ENCODE measurements around the gene SLC6A3. TPM values are rescaled to one million over a fixed set of nuclear protein-coding genes. Genes with fewer than 3 reads are reported as not detected.

SLC6A3 gene
- total and polyA plus RNA-seq, 10 donors: 0.02 to 0.27 (median 0.07) TPM; not detected in 4

GRCh38 chr5:1399737-1400136 is 45.5 kb downstream of the SLC6A3 start:
- WGBS, 5 donors: 74 to 86% (median 81%) methylated on average over 7 to 11 of the region's 11 CpGs
- TF ChIP-seq CTCF (IDR thresholded peaks at IDR 0.05 in 8 of 11, conservative IDR thresholded peaks at IDR 0.05 in 3 of 11): no peak
- H3K27ac ChIP-seq: no peak overlapping the region
- H3K27me3 ChIP-seq (replicated peaks in 1 of 7): peaks cover 0 to 68% (median 12%) of the 10 kb centered on the region in 7 donors
- H3K9me3 ChIP-seq: peaks cover 0 to 11% (median 3%) of the 10 kb centered on the region in 8 donors
- no peak overlapping the region for H3K4me3 ChIP-seq
- H3K4me1 ChIP-seq: no peaks in the 10 kb centered on the region
- no peaks in the 10 kb centered on the region for H3K36me3 ChIP-seq
- no peak for DNase-seq
- intact Hi-C loops (cut with DNase I; ENCODE audit: low total_unique reads): no loop called here

- Histone ChIP-seq H3K9me3 (peaks cover 0 to 11% (median 3%) of the 10 kb centered on the region in 8 donors), H3K27me3 (replicated peaks in 1 of 7) (peaks cover 0 to 79% (median 11%) of the 10 kb centered on the region in 7 donors), H3K36me3 (no peaks in the 10 kb centered on the region), H3K27ac (no peak overlapping the region), H3K4me3 (no peak overlapping the region), H3K4me1 (no peaks in the 10 kb centered on the region)
- DNase-seq: no peak
- TF ChIP-seq POLR2A (IDR thresholded peaks at IDR 0.05) (no peak), POLR2AphosphoS5 (IDR thresholded peaks at IDR 0.05) (no peak), CTCF (IDR thresholded peaks at IDR 0.05 in 8 of 11, conservative IDR thresholded peaks at IDR 0.05 in 3 of 11) (no peak)
- intact Hi-C loops (cut with DNase I; ENCODE audit: low total_unique reads): no loop called here
- 61 to 70% (median 67%) methylated on average over 16 to 18 of the region's 18 CpGs for WGBS, 5 donors
Observed at GRCh38 chr5:1396293-1396816, 48.9 kb downstream of the SLC6A3 start.

- Histone ChIP-seq H3K4me3 (no peak overlapping the region), H3K4me1 (no peaks in the 10 kb centered on the region), H3K9me3 (peaks cover 0 to 11% (median 3%) of the 10 kb centered on the region in 8 donors), H3K27ac (no peak overlapping the region), H3K27me3 (replicated peaks in 1 of 7) (peaks cover 0 to 80% (median 11%) of the 10 kb centered on the region in 7 donors), H3K36me3 (no peaks in the 10 kb centered on the region)
- WGBS, 5 donors: 82 to 88% (median 85%) methylated on average over 27 to 32 of the region's 32 CpGs
- no peak for DNase-seq
- TF ChIP-seq CTCF (IDR thresholded peaks at IDR 0.05 in 8 of 11, conservative IDR thresholded peaks at IDR 0.05 in 3 of 11) (no peak), POLR2A (IDR thresholded peaks at IDR 0.05) (no peak), POLR2AphosphoS5 (IDR thresholded peaks at IDR 0.05) (no peak)
- intact Hi-C loops (cut with DNase I; ENCODE audit: low total_unique reads): no loop called here
Observed at GRCh38 chr5:1394881-1395860, 50.1 kb downstream of the SLC6A3 start.

All from spleen (tissue), 11 donors.